Nephron (organoid): ENCODE data around the gene ETNK1.
A peak's percentile ranks its signal among the peaks of the same experiment; 100 is the strongest.
"Not testable (repeated sequence)": the region's sequence is repeated elsewhere in the genome, so short reads cannot be mapped to it uniquely, and the experiment has no call there.

ENCODE experiments used
- H3K27ac Mint-ChIP-seq, 3 experiments: 2 replicates each; pipeline ENCODE4 v1.8.0; 2020; ENCODE audit warnings: mixed read lengths in 3 of 3, mild to moderate bottlenecking in 2 of 3, moderate library complexity in 1 of 3
- H3K27me3 Mint-ChIP-seq: 2 replicates; pipeline ENCODE4 v1.8.0; 2021; ENCODE audit warnings: low read depth, mild to moderate bottlenecking, moderate library complexity, mixed read lengths
- H3K36me3 Mint-ChIP-seq: 2 replicates; pipeline ENCODE4 v1.8.0; 2020; ENCODE audit warnings: low read depth, mixed read lengths
- H3K4me1 Mint-ChIP-seq: 2 replicates; pipeline ENCODE4 v1.8.0; 2020; ENCODE audit warnings: mixed read lengths
- H3K4me3 Mint-ChIP-seq, 3 experiments: 2 replicates each; pipeline ENCODE4 v1.8.0; 2020; ENCODE audit warnings: mild to moderate bottlenecking in 3 of 3, mixed read lengths in 3 of 3, moderate library complexity in 2 of 3
- H3K9me3 Mint-ChIP-seq: 2 replicates; pipeline ENCODE4 v1.8.0; 2020; ENCODE audit warnings: mixed read lengths
- CTCF ChIP-seq, 3 experiments: fragments of 200-600 bp; sonication (generic); IDR thresholded peaks; one replicate each; pipeline ENCODE4 v1.5.0; 2021; ENCODE audit warnings: antibody characterized with exemption in 3 of 3; ENCODE audit not compliant: unreplicated experiment in 3 of 3

The ETNK1 gene

GRCh38 chr12:22609501-22609900 is 15.5 kb upstream of the ETNK1 start:
- Mint-ChIP-seq H3K4me1 (no peaks in the 10 kb centered on the region), H3K36me3 (peaks cover 5% of the 10 kb centered on the region), H3K4me3 (no peak overlapping the region)

GRCh38 chr12:22610131-22610530 is 14.8 kb upstream of the ETNK1 start:
- Mint-ChIP-seq H3K27ac (no peak overlapping the region), H3K9me3 (peaks cover 23% of the 10 kb centered on the region), H3K4me3 (no peak overlapping the region), H3K27me3 (no peaks in the 10 kb centered on the region), H3K4me1 (no peaks in the 10 kb centered on the region), H3K36me3 (peaks cover 5% of the 10 kb centered on the region)
- TF ChIP-seq CTCF (IDR thresholded peaks at IDR 0.05; ENCODE audit: unreplicated experiment in 3 of 3), result no peak

More at GRCh38 chr12:22609501-22609900, 15.5 kb upstream of the ETNK1 start:
- Mint-ChIP-seq H3K27ac (no peak overlapping the region), H3K27me3 (no peaks in the 10 kb centered on the region), H3K9me3 (peaks cover 17% of the 10 kb centered on the region)
- TF ChIP-seq CTCF (IDR thresholded peaks at IDR 0.05; ENCODE audit: unreplicated experiment in 3 of 3), result no peak

DNA sequence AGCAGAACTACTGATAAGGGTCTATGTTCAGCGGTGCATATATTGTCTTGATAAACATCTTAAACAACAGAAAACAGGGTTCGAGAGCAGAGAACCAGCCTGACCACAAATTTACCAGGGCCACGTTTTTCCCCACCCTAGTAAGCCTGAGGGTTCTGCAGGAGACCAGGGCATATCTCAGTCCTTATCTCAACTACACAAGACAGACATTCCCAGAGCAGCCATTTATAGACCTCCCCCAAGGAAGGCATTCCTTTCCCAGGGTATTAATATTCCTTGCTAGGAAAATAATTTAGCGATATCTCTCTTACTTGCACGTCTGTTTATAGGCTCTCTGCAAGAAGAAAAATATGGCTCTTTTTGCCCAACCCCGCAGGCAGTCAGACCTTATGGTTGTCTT is 12.1 kb upstream of the ETNK1 start:
- not testable (repeated sequence) for H3K27me3 Mint-ChIP-seq, H3K4me3 Mint-ChIP-seq, H3K27ac Mint-ChIP-seq, H3K4me1 Mint-ChIP-seq, H3K36me3 Mint-ChIP-seq
- H3K9me3 Mint-ChIP-seq, result peaks cover 30% of the 10 kb centered on the region

DNA sequence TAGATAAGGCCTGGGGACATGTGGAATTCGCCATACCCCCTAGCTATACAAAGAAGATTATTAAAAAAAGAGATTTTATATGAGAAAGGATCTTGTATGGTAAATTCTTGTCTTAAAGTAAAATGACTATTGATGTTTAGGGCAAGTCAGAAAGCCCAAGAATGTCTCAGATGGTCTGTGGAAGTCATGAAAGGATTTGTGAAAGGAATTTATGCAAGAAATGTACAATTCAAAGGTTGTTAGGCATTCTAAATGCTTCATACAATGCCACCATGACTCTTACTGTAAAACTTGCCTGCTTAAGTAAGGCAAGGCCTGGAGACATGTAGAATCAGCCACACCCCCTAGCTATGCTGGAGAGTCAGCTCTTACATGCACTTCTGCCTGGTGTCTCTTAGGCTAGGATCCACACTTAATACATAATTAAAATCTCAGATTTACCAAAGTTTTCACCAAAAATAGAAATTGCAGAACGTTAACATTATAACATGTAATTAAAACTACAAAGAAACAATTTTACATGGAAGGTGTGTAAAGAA is 8.9 kb upstream of the ETNK1 start:
- Mint-ChIP-seq H3K4me1 (no peaks in the 10 kb centered on the region), H3K36me3 (peaks cover 5% of the 10 kb centered on the region), H3K27me3 (no peaks in the 10 kb centered on the region), H3K9me3 (peaks cover 30% of the 10 kb centered on the region), H3K27ac (no peak overlapping the region), H3K4me3 (no peak overlapping the region)
- no peak for TF ChIP-seq CTCF (IDR thresholded peaks at IDR 0.05; ENCODE audit: unreplicated experiment in 3 of 3)

- Mint-ChIP-seq H3K4me1 (no peaks in the 10 kb centered on the region), H3K4me3 (no peak overlapping the region), H3K27me3 (no peaks in the 10 kb centered on the region), H3K36me3 (peaks cover under 1% of the 10 kb centered on the region), H3K27ac (no peak overlapping the region), H3K9me3 (peaks cover 23% of the 10 kb centered on the region)
- TF ChIP-seq CTCF (IDR thresholded peaks at IDR 0.05; ENCODE audit: unreplicated experiment in 3 of 3), result no peak
Observed at GRCh38 chr12:22617630-22618029, 7.3 kb upstream of the ETNK1 start.

DNA sequence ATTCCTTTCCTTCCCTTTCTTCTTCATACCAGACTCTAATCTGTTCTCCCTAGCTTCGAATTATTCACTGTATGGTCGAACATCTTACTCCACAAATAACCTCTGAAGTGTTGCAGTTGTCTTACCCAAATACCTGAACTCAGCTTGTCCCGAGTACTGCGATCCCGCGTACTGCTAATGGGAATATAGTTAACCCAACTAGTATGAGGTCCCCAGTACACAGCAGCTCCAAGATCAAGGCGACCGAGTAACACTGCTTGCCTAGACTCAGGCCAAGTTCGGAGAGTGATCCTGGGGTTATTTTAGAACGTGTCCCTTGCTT is 462 bp upstream of the ETNK1 start:
- peaks cover 39% of the 10 kb centered on the region for H3K4me1 Mint-ChIP-seq
- peak overlapping the region; percentile 93 to 98 (median 98) for H3K27ac Mint-ChIP-seq
- no peak for TF ChIP-seq CTCF (IDR thresholded peaks at IDR 0.05; ENCODE audit: unreplicated experiment in 3 of 3)
- H3K9me3 Mint-ChIP-seq, result no peaks in the 10 kb centered on the region
- H3K36me3 Mint-ChIP-seq, result no peaks in the 10 kb centered on the region
- peak overlapping the region; percentile 89 to 94 (median 92) for H3K4me3 Mint-ChIP-seq
- H3K27me3 Mint-ChIP-seq, result no peaks in the 10 kb centered on the region
